Type B pancreatic cell (in vitro differentiated cells): Measurements from ENCODE around the gene FAM24A. TPM values are rescaled to one million over a fixed set of nuclear protein-coding genes. Genes with fewer than 3 reads are reported as not detected.
"Not testable (repeated sequence)": the region's sequence is repeated elsewhere in the genome, so short reads cannot be mapped to it uniquely, and the experiment has no call there.

ENCODE experiments used
- DNase-seq: peaks from one replicate; pipeline ENCODE4 v3.0.0; 2021; ENCODE audit warnings: mixed read lengths; ENCODE audit not compliant: unreplicated experiment; ENCODE audit errors: extremely low spot score
- H3K27ac Mint-ChIP-seq: 2 replicates; pipeline ENCODE4 v1.8.0; 2021; ENCODE audit warnings: mild to moderate bottlenecking, mixed read lengths
- H3K27me3 Mint-ChIP-seq: 2 replicates; pipeline ENCODE4 v1.8.0; 2021; ENCODE audit warnings: mixed read lengths
- H3K36me3 Mint-ChIP-seq: 2 replicates; pipeline ENCODE4 v1.8.0; 2021; ENCODE audit warnings: mixed read lengths
- H3K4me1 Mint-ChIP-seq: one replicate; pipeline ENCODE4 v1.8.0; 2021; ENCODE audit warnings: mixed read lengths; ENCODE audit not compliant: unreplicated experiment
- H3K4me3 Mint-ChIP-seq: 2 replicates; pipeline ENCODE4 v1.8.0; 2021; ENCODE audit warnings: mild to moderate bottlenecking, mixed read lengths
- H3K9me3 Mint-ChIP-seq: 2 replicates; pipeline ENCODE4 v1.8.0; 2021; ENCODE audit warnings: mixed read lengths
- total RNA-seq: library from RNA; stranded (reverse); gene quantifications from 2 replicates; pipeline ENCODE4 v1.2.1, GENCODE V29; 2021; ENCODE audit warnings: low replicate concordance
- TF ChIP-seq, protein P1 (sequence below): fragments of 200-600 bp; sonication (generic); conservative IDR thresholded peaks from 2 replicates; pipeline ENCODE4 v1.5.0; 2021; ENCODE audit warnings: antibody characterized with exemption, mild to moderate bottlenecking

FAM24A gene
- total RNA-seq, 1 donor from 2014 or later = not detected

DNA sequence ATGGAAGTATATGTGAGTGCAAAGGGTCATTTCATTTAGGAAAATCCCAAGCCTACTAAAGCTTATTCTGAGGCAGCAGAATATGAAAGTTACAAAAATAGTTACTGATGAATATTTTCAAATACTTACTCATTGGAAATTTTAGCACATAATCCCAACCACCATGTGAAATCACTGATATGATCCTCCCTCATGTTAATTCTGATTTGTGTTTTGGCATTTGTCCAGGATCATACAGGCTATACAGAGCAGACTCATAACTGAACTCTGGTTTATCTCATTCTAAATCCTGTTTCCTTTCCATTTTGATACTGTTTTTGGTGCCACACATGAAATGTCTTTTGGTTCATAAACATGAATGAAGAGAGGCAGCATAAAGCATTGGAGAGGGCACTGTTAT, 27.6 kb upstream of the FAM24A start:
- Mint-ChIP-seq H3K27ac (no peak overlapping the region), H3K36me3 (no peaks in the 10 kb centered on the region), H3K9me3 (no peaks in the 10 kb centered on the region), H3K4me3 (no peak overlapping the region), H3K4me1 (no peaks in the 10 kb centered on the region), H3K27me3 (peaks cover 40% of the 10 kb centered on the region)
- no peak for DNase-seq
- TF ChIP-seq, protein P1, sequence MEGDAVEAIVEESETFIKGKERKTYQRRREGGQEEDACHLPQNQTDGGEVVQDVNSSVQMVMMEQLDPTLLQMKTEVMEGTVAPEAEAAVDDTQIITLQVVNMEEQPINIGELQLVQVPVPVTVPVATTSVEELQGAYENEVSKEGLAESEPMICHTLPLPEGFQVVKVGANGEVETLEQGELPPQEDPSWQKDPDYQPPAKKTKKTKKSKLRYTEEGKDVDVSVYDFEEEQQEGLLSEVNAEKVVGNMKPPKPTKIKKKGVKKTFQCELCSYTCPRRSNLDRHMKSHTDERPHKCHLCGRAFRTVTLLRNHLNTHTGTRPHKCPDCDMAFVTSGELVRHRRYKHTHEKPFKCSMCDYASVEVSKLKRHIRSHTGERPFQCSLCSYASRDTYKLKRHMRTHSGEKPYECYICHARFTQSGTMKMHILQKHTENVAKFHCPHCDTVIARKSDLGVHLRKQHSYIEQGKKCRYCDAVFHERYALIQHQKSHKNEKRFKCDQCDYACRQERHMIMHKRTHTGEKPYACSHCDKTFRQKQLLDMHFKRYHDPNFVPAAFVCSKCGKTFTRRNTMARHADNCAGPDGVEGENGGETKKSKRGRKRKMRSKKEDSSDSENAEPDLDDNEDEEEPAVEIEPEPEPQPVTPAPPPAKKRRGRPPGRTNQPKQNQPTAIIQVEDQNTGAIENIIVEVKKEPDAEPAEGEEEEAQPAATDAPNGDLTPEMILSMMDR = no peak

DNA sequence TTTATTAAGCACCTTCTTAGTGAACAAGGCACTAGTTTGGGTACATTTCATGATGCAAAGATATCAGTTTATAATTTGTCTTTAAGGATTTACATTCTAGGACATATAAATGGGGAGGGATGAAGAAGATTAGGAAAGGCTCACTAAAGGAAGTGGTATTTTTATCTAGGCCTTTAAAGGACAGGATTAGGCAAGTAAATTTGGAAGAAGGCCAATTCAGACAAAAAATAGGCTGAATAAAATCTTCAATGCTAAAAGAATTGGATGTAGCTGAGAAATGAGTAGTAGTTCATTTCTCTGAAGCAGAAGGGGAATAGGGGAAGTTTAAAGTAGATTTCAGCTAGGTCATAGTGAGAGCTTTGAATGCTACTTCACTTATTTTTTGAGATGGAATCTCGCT, 26.2 kb upstream of the FAM24A start:
- Mint-ChIP-seq H3K27me3 (peaks cover 37% of the 10 kb centered on the region), H3K27ac (no peak overlapping the region), H3K9me3 (no peaks in the 10 kb centered on the region), H3K4me3 (no peak overlapping the region), H3K4me1 (no peaks in the 10 kb centered on the region), H3K36me3 (no peaks in the 10 kb centered on the region)
- TF ChIP-seq, protein P1 = no peak
- no peak for DNase-seq

DNA sequence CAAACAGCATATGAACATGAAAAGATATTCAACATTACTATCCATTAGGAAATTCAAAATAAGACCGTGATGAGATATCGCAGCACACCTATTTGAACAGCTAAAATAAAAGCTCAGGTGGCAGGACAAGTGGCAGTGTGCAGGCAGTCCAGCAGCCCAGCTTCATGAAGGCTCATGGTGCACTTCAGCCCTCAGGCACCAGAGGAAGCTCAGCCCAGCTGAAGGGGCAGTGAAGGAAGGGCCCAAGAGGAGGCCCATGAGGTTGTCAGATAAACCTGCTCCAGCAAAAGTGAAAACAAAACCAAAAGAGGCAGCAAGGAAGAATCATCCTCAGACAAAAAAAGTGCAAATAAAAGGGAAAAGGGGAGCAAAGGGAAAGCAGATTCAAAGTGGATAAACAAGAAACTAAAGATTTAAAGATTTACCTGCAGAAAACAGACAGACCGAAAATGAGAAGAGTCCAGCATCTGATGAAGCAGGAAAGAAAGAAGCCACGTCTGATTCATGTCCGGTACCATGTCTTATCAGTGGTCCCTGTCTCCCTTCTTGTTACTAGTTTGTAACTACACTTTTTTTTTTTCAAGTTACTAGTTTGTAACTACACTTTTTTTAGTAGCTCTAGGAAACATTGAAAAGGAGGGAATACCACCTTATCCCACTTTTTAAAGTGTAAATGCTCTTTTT, 16.0 kb upstream of the FAM24A start:
- TF ChIP-seq, protein P1 = no peak
- H3K9me3 Mint-ChIP-seq = no peaks in the 10 kb centered on the region
- H3K27ac Mint-ChIP-seq = no peak overlapping the region
- no peaks in the 10 kb centered on the region for H3K36me3 Mint-ChIP-seq
- H3K4me3 Mint-ChIP-seq = no peak overlapping the region
- no peaks in the 10 kb centered on the region for H3K4me1 Mint-ChIP-seq
- no peak for DNase-seq
- H3K27me3 Mint-ChIP-seq = peaks cover 28% of the 10 kb centered on the region

DNA sequence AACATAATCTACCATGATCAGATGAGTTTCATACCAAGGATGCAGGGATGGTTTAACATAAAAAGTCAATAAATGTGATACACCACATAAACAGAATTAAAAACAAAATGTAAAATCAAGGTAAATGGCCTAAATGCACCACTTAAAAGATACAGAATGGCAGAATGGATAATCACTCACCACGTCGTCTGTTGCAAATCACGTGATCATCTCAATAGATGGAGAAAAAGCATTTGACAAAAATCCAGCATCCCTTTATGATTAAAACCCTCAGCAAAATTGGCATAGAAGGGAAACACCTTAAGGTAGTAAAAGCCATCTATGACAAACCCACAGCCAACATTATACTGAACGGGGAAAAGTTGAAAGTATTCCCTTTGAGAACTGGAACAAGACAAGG, 6.5 kb upstream of the FAM24A start:
- not testable (repeated sequence) for DNase-seq, H3K27ac Mint-ChIP-seq, H3K4me1 Mint-ChIP-seq, H3K36me3 Mint-ChIP-seq, H3K4me3 Mint-ChIP-seq, H3K9me3 Mint-ChIP-seq
- peaks cover 21% of the 10 kb centered on the region for H3K27me3 Mint-ChIP-seq

DNA sequence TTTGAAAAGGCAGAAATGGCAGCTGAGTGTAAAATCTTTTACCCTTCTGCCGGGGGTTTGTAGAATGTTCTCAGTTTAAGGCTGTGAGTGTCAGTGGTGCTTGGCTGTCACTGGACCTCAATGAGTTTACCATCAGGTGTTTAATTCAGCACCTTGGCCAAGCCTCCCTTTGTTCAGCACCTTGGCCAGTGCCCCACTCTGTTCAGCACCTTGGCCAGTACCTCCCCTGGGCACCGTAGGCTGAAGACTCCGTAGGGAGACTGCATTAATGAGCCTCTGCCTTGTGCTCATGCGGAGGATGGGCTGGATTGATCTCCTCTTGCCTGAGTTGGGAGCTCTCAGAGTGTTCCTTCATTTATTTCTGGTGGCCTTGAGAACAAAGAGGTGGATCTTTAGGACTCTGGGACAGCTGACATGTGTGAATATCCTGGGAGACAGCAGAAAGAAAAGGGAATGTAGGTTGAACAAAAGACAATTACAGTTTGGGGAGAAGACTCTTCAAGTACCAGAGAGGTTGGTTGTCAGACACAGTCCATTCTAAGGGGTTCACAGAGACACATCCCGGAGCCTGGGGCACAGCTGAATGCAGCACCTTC, 1.6 kb downstream of the FAM24A start:
- TF ChIP-seq, protein P1 = no peak
- no peak overlapping the region for H3K27ac Mint-ChIP-seq
- no peaks in the 10 kb centered on the region for H3K36me3 Mint-ChIP-seq
- peaks cover 4% of the 10 kb centered on the region for H3K9me3 Mint-ChIP-seq
- no peaks in the 10 kb centered on the region for H3K4me1 Mint-ChIP-seq
- H3K27me3 Mint-ChIP-seq = peaks cover 20% of the 10 kb centered on the region
- H3K4me3 Mint-ChIP-seq = no peak overlapping the region
- no peak for DNase-seq

DNA sequence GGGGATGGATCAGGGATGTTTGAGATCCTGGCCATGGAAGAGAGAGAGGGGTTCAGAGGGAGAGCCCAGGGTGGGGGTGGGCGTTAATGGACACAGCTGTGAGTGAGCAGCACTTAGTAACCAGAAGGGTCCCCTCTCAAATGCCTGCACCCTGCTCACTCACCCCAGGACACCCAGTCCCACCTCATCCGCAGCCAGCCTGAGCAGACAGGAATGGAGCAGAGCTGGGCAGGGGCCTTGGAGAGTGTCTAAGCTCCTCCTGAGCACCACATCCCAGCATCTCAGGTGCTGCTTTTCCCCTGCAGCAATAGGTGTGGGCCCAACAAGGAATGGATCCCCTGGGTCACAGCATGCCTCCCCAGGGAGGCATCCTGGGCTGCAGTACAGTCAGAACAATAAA, 5.3 kb downstream of the FAM24A start:
- Mint-ChIP-seq H3K4me1 (no peaks in the 10 kb centered on the region), H3K36me3 (no peaks in the 10 kb centered on the region), H3K4me3 (no peak overlapping the region), H3K27ac (no peak overlapping the region), H3K9me3 (peaks cover 4% of the 10 kb centered on the region), H3K27me3 (peaks cover 11% of the 10 kb centered on the region)
- TF ChIP-seq, protein P1 = no peak
- no peak for DNase-seq
